ENCODE data around the gene EPX. TPM values are rescaled to one million over a fixed set of nuclear protein-coding genes. Genes with fewer than 3 reads are reported as not detected.

The EPX gene
- total RNA-seq, 1 donor from 2014 or later, result not detected

DNA sequence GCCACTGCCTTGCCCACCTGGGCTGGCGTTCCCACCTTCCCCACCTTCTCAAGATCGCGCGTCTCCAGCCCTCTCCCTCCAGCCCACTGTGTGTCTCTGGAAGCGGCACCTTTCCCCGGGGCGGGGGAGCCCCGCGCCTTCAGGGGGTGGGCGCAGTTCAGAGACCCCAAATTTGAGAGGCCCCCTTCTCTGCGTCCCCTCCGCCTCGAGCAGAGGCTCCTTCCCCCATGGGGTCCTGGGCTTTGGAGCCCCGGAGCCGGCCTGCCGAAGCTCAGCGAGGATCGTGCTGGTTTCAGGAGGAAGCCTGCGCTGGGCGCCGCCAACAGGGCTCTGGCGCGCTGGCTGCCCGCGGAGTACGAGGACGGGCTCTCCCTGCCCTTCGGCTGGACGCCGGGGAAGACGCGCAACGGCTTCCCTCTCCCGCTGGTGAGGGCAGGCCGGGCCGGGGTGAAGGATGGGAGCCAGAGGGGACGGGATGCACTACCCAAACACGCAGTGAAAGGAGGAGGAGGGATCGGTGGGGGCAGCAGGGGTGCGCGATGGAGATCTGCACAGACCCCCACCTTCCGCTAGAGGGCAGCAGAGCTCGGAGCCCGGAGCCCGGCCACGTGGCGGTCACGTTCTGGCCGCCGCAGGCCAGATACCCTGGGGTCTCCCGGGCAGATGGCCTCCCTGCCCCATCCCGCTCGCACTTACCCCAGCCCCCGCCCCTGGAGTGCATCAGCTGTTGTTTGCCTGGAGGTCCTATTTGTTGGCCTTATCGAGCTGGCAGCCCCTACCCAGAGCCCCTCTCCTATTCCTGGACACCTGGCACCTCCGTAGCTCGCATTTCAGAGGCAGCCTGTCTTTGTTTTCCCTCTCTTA lies 57.0 kb downstream of the EPX start:
- intact Hi-C loops (cut with micrococcal nuclease), result loop anchor here (2.0 kb wide), 2 partner anchors 31 to 197 kb away; partner anchors contain the start of gene MKS1

DNA sequence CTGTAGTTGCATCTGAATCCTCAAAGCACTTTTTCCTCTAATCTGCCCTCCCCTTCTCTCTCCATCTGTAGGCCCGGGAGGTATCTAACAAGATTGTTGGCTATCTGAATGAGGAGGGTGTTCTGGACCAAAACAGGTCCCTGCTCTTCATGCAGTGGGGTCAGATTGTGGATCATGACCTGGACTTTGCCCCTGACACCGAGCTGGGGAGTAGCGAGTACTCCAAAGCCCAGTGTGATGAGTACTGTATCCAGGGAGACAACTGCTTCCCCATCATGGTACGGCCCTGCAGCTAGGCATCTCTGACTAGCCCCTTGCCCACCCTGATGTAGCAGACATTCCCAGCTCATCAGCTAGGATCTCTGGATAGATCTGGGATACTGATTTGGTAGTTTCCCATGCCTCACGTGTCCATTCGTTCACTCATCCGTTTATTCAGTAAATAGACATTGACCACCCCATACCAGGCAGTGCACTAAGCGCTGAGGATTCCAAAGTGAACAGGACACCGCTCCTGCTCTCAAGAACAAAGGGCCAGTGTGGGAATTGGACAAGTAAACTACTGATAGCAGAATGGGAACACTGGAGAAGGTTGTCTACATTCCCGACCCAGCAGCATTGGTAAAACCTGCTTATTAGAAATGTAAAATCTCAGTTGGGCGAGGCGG lies 58.0 kb downstream of the EPX start:
- intact Hi-C loops (cut with micrococcal nuclease), result loop anchor here (2.0 kb wide), 1 partner anchor 196 kb away; no protein-coding TSS in a partner anchor

DNA sequence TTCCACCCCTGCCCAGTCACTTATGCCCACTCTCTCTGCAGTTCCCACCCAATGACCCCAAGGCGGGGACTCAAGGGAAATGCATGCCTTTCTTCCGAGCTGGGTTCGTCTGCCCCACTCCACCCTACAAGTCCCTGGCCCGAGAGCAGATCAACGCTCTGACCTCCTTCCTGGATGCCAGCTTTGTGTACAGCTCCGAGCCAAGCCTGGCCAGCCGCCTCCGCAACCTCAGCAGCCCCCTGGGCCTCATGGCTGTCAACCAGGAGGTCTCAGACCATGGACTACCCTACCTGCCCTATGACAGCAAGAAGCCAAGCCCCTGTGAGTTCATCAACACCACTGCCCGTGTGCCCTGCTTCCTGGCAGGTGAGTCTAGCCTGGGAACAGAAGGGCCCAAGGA lies 59.6 kb downstream of the EPX start:
- intact Hi-C loops (cut with micrococcal nuclease), result no loop called here

DNA sequence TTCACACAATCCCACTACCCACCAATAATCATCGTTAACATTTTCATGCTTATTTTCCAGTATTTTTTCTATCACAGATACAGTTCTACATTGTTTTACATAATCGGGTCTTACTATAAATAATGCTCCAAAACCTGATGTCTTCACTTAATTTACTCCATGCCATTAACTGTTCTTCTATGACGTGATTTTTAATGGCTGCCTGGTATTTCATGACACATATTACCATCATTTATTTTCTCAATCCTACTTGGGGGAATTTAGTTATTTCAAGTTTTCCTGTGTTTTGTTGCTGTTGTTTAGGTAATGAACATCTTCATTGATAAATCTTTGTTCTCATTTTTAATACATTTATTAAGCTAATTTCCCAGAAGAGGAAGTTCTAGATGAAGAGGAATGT lies 60.6 kb downstream of the EPX start:
- intact Hi-C loops (cut with micrococcal nuclease), result no loop called here

Other genes starting within 250 kb of the EPX start
- gene CUEDC1, start 237.3 kb upstream of the EPX start, total RNA-seq, result 0.09 and 0.25 TPM in 2 replicates
- 45.9 and 48.0 TPM in 2 replicates for gene VEZF1, start 204.5 kb upstream of the EPX start, total RNA-seq
- 417 and 421 TPM in 2 replicates for gene SRSF1, start 185.5 kb upstream of the EPX start, total RNA-seq
- 34.9 and 35.8 TPM in 2 replicates for gene DYNLL2, start 109.3 kb upstream of the EPX start, total RNA-seq
- 0.27 and 0.34 TPM in 2 replicates for gene OR4D1, start 44.3 kb upstream of the EPX start, total RNA-seq
- gene OR4D2, start 25.7 kb upstream of the EPX start, total RNA-seq, result not detected in 2 replicates
- gene MKS1, start 26.5 kb downstream of the EPX start, total RNA-seq, result 17.9 and 20.2 TPM in 2 replicates
- not detected in 2 replicates for gene LPO, start 45.9 kb downstream of the EPX start, total RNA-seq
- gene MPO, start 88.2 kb downstream of the EPX start, total RNA-seq, result not detected in 2 replicates
- 76.8 and 77.0 TPM in 2 replicates for gene TSPOAP1, start 136.1 kb downstream of the EPX start, total RNA-seq
- gene SUPT4H1, start 159.5 kb downstream of the EPX start, total RNA-seq, result 88.6 and 90.0 TPM in 2 replicates
- gene RNF43, start 224.8 kb downstream of the EPX start, total RNA-seq, result 3.6 and 3.7 TPM in 2 replicates

Measured in T-helper 2 cell treated with Interferon-gamma antibody and Interleukin-4, amounts not matched to agents 100 ng/mL and 5 ng/mL, for 36 hours (primary cell).